DOHH2 (cell line): ENCODE results near the gene CCDC89.
"Not testable (repeated sequence)": the region's sequence is repeated elsewhere in the genome, so short reads cannot be mapped to it uniquely, and the experiment has no call there.

Source experiments
- EZH2phosphoT487 ChIP-seq: fragments of 200-600 bp; sonication (generic); IDR thresholded peaks from 2 replicates; pipeline ENCODE4 v1.6.1; 2017; ENCODE audit warnings: borderline replicate concordance, mild to moderate bottlenecking, antibody characterized with exemption, low read length, moderate library complexity, mixed read lengths
- TF ChIP-seq, protein P1 (sequence below): fragments of 200-600 bp; sonication (generic); IDR thresholded peaks from one replicate; pipeline ENCODE4 v1.5.1; 2014; ENCODE audit warnings: antibody characterized with exemption, mild to moderate bottlenecking, low read depth, low read length; ENCODE audit not compliant: poor library complexity, severe bottlenecking

DNA sequence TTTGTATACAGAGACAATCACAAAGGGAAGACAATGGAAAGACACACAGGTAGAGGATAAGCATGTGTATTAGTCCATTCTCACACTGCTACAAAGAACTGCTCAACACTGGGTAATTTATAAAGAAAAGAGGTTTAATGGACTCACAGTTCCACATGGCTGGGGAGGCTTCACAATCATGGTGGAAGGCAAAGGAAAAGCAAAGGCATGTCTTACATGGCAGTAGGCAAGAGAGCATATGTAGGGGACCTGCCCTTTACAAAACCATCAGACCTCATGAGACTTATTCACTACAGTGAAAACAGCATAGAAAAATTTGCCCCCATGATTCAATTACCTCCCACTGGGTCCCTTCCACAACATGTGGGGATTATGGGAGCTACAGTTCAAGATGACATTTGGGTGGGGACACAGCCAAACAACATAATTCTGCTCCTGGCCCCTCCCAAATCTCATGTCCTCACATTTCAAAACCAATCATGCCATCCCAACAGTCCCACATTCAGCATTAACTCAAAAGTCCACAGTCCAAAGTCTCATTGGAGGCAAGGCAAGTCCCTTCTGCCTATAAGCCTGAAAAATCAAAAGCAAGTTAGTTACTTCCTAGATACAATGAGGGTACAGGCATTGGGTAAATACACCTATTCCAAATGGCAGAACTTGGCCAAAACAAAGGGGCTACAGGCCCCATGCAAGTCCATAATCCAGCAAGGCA is 14.9 kb downstream of the CCDC89 start:
- TF ChIP-seq, protein P1, sequence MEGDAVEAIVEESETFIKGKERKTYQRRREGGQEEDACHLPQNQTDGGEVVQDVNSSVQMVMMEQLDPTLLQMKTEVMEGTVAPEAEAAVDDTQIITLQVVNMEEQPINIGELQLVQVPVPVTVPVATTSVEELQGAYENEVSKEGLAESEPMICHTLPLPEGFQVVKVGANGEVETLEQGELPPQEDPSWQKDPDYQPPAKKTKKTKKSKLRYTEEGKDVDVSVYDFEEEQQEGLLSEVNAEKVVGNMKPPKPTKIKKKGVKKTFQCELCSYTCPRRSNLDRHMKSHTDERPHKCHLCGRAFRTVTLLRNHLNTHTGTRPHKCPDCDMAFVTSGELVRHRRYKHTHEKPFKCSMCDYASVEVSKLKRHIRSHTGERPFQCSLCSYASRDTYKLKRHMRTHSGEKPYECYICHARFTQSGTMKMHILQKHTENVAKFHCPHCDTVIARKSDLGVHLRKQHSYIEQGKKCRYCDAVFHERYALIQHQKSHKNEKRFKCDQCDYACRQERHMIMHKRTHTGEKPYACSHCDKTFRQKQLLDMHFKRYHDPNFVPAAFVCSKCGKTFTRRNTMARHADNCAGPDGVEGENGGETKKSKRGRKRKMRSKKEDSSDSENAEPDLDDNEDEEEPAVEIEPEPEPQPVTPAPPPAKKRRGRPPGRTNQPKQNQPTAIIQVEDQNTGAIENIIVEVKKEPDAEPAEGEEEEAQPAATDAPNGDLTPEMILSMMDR: not testable (repeated sequence)
- TF ChIP-seq EZH2phosphoT487: not testable (repeated sequence)
